Stomach (tissue), 4 donors: ENCODE measurements around the gene LPGAT1.

Experiments
- EP300 ChIP-seq: sonication (generic); formaldehyde crosslinking; IDR thresholded peaks from one replicate; pipeline ENCODE4 v1.6.1; 2017; ENCODE audit warnings: antibody characterized with exemption
- POLR2A ChIP-seq, 4 donors: fragments of 450-650 bp; IDR thresholded peaks; one replicate each; pipeline ENCODE4 v1.6.1; 2016; ENCODE audit warnings: antibody characterized with exemption in 4 of 4, control low read depth in 2 of 4, mild to moderate bottlenecking in 1 of 4, moderate library complexity in 1 of 4
- POLR2AphosphoS5 ChIP-seq, 3 donors: sonication (generic); formaldehyde crosslinking; IDR thresholded peaks; one replicate each; pipeline ENCODE4 v1.6.1; 2016; ENCODE audit warnings: antibody characterized with exemption in 3 of 3
- TF ChIP-seq, protein P1 (sequence below), 7 experiments: fragments of 450-650 bp in 4 of 7; fragments of 200-600 bp in 3 of 7; sonication (generic) in 3 of 7; IDR thresholded peaks; one replicate each; pipeline ENCODE4 v1.5.1; 2016 to 2019; ENCODE audit warnings: antibody characterized with exemption in 7 of 7, control low read depth in 2 of 7, mild to moderate bottlenecking in 1 of 7

- TF ChIP-seq POLR2AphosphoS5 (IDR thresholded peaks at IDR 0.05) (no peak), POLR2A (IDR thresholded peaks at IDR 0.05) (no peak), EP300 (no peak)
- TF ChIP-seq, protein P1, sequence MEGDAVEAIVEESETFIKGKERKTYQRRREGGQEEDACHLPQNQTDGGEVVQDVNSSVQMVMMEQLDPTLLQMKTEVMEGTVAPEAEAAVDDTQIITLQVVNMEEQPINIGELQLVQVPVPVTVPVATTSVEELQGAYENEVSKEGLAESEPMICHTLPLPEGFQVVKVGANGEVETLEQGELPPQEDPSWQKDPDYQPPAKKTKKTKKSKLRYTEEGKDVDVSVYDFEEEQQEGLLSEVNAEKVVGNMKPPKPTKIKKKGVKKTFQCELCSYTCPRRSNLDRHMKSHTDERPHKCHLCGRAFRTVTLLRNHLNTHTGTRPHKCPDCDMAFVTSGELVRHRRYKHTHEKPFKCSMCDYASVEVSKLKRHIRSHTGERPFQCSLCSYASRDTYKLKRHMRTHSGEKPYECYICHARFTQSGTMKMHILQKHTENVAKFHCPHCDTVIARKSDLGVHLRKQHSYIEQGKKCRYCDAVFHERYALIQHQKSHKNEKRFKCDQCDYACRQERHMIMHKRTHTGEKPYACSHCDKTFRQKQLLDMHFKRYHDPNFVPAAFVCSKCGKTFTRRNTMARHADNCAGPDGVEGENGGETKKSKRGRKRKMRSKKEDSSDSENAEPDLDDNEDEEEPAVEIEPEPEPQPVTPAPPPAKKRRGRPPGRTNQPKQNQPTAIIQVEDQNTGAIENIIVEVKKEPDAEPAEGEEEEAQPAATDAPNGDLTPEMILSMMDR (IDR thresholded peaks at IDR 0.05): no peak
These were observed 126.6 kb downstream of the LPGAT1 start for GRCh38 chr1:211703812-211704537.
